ENCODE measurements around the gene CFAP92.

Gene CFAP92

DNA sequence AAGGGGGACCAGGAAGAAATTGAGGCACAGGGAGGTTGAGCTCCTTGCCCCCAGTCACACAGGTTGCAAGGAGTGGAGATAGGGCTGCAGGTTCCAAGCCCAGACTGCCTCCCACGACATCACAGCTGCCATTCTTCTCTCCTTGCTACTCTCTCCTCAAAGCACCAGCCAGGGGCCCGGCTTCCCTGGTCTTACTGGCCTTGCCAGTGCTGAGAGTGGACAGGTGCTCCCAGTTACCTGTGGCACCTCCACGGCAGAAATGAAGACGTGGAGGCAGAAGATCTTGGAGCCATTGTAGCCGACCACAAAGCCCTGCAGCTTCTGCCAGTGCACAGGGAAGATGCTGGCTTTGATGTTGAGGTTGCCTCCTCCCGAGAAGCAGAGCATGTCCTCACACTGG is 132.4 kb downstream of the CFAP92 start:
- FAIRE-seq = no peak
